Neutrophil (primary cell): Measurements from ENCODE around the gene PPP1R3G.
"Not testable (repeated sequence)": the region's sequence is repeated elsewhere in the genome, so short reads cannot be mapped to it uniquely, and the experiment has no call there.

Experiments
- H3K27ac ChIP-seq: fragments of 200-600 bp; sonication (generic); 2 replicates; pipeline ENCODE4 v1.5.1; 2016; ENCODE audit warnings: mild to moderate bottlenecking, moderate library complexity
- H3K27me3 ChIP-seq: fragments of 200-600 bp; sonication (generic); 2 replicates; pipeline ENCODE4 v1.6.0; 2016; ENCODE audit warnings: mild to moderate bottlenecking
- H3K36me3 ChIP-seq: fragments of 200-600 bp; sonication (generic); 2 replicates; pipeline ENCODE4 v1.5.1; 2017
- H3K4me1 ChIP-seq, 2 experiments: fragments of 200-600 bp in 1 of 2; sonication (generic) in 1 of 2; 1 replicate in 1 of 2; 2 replicates in 1 of 2; pipeline versions ENCODE4 v1.5.1 to v1.6.1; 2013 to 2016; ENCODE audit warnings: low read depth in 1 of 2, low read length in 1 of 2, mild to moderate bottlenecking in 1 of 2, moderate library complexity in 1 of 2; ENCODE audit not compliant: control insufficient read depth in 1 of 2, insufficient read depth in 1 of 2
- H3K4me3 ChIP-seq, 2 experiments: fragments of 200-600 bp in 1 of 2; sonication (generic) in 1 of 2; 1 replicate in 1 of 2; 2 replicates in 1 of 2; pipeline ENCODE4 v1.5.1; 2013 to 2016; ENCODE audit warnings: low read depth in 1 of 2, low read length in 1 of 2, mild to moderate bottlenecking in 1 of 2, moderate library complexity in 1 of 2
- H3K9me3 ChIP-seq: fragments of 200-600 bp; sonication (generic); 2 replicates; pipeline ENCODE4 v1.5.1; 2016
- TF ChIP-seq, protein P1 (sequence below): fragments of 200-600 bp; sonication (generic); IDR thresholded peaks from 2 replicates; pipeline ENCODE4 v1.5.1; 2016; ENCODE audit warnings: antibody characterized with exemption

Gene PPP1R3G

DNA sequence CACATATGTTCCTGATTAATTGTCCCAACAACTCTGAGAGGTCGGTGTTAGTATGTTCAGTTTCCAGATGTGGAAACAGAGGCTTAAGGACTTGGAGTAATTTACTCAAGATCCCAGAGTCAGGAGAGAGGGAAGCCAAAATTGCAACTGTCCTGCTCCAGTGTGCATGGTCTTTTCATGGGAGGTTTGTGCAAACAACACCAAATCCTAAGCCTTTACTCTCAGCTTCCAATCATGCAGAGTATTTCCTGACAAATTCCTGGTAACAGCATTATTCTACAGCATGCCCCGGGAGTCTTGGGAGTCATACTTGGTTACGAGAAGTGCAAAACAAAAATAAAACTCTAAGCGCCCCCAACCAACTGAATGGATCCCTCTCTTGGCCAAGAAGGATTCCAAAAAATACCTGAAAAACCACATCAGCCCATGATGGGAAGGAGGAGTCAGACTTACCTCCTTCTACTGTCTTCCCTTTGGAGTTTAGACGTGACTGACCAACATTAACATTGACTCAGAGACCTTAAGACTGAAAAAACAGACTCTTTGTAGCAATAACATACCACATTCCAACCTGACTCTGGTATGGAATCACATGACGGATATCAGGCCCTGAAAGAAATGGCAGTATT is 30.8 kb upstream of the PPP1R3G start:
- no peak overlapping the region for H3K4me3 ChIP-seq
- TF ChIP-seq, protein P1, sequence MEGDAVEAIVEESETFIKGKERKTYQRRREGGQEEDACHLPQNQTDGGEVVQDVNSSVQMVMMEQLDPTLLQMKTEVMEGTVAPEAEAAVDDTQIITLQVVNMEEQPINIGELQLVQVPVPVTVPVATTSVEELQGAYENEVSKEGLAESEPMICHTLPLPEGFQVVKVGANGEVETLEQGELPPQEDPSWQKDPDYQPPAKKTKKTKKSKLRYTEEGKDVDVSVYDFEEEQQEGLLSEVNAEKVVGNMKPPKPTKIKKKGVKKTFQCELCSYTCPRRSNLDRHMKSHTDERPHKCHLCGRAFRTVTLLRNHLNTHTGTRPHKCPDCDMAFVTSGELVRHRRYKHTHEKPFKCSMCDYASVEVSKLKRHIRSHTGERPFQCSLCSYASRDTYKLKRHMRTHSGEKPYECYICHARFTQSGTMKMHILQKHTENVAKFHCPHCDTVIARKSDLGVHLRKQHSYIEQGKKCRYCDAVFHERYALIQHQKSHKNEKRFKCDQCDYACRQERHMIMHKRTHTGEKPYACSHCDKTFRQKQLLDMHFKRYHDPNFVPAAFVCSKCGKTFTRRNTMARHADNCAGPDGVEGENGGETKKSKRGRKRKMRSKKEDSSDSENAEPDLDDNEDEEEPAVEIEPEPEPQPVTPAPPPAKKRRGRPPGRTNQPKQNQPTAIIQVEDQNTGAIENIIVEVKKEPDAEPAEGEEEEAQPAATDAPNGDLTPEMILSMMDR: no peak
- no peaks in the 10 kb centered on the region for H3K9me3 ChIP-seq
- no peak overlapping the region for H3K27ac ChIP-seq
- no peaks in the 10 kb centered on the region for H3K27me3 ChIP-seq
- H3K36me3 ChIP-seq: no peaks in the 10 kb centered on the region
- H3K4me1 ChIP-seq: peaks cover 0 to 5% of the 10 kb centered on the region in 2 experiments

DNA sequence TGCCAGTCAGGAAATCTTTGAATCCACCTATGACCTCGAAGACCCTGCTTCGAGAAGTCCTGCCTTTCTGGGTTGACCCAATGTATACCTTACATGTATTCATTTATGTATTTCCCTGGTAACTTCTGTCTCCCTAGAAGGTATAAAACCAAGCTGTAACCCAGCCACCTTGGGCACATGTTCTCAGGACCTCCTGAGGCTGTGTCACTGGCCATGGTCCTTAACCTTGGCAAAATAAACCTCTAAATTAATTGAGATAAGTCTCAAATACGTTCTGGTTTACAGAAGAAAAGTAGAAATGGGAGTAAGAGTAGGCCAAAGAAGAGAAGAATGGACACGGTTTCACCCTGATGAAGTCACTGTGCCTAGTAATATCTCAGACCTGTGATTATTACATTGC is 30.0 kb upstream of the PPP1R3G start:
- Histone ChIP-seq H3K4me3 (no peak overlapping the region), H3K36me3 (no peaks in the 10 kb centered on the region), H3K27ac (no peak overlapping the region), H3K9me3 (no peaks in the 10 kb centered on the region), H3K27me3 (no peaks in the 10 kb centered on the region), H3K4me1 (peaks cover 0 to 5% of the 10 kb centered on the region in 2 experiments)
- TF ChIP-seq, protein P1: no peak

DNA sequence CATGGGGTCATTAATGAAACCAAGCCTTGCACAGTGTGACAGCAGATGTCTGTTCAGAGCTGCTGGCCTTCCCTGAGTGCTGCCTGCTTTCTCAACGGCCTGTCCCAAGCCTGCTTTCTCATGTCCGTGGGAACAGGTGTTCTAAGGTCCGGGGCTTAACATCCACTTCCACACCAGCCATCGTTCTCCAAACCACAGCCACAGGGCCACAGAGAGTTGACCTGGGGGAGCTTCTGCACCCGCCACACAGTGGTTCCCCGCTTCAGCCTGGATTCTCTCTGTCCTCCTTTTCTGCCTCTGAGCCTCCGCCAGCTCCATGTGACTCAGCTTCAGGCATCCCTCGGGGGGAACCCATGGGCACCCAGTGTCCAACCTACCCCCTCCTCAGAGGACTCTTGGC is 26.9 kb upstream of the PPP1R3G start:
- Histone ChIP-seq H3K27ac (no peak overlapping the region), H3K9me3 (no peaks in the 10 kb centered on the region), H3K4me1 (peaks cover 0 to 5% of the 10 kb centered on the region in 2 experiments), H3K27me3 (no peaks in the 10 kb centered on the region), H3K4me3 (no peak overlapping the region), H3K36me3 (no peaks in the 10 kb centered on the region)
- TF ChIP-seq, protein P1: no peak

DNA sequence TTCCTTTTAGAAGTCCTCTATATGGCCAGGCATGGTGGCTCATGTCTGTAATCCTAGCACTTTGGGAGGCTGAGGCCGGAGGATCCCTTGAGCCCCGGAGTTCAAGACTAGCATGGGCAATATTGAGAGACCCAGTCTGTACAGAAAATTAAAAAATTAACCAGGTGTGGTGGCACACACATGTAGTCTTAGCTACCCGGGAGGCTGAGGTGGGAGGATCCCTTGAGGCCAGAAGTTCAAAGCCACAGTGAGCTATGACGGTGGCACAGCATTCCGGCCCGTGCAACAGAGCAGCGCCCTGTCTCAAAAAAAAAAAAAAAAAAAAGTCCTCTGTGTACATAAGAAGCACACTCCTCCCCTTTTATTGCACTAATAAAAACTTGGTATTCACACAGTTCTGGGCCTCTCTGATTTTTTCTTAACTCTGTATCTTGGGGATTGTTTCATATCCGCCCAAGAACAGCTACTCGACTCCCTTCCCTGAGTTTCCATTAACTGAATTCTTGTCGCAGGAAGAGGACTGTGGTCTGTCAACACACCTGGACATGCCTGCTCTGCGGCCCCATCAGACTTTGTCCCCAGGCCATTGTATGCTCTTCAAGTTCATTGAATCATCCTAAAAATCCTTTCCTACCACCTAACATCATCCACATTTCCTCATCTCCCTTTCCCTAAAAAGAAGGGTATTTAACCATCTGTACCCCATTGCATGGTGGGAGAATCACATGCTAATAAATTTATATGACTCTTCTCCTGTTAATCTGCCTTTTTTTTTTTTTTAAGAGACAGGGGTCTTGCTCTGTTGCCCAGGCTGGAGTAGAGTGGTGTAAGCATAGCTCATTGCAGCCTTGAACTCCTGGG is 25.9 kb upstream of the PPP1R3G start:
- H3K27me3 ChIP-seq: no peaks in the 10 kb centered on the region
- no peaks in the 10 kb centered on the region for H3K36me3 ChIP-seq
- no peaks in the 10 kb centered on the region for H3K9me3 ChIP-seq
- TF ChIP-seq, protein P1: no peak
- no peak overlapping the region for H3K27ac ChIP-seq
- no peak overlapping the region for H3K4me3 ChIP-seq
- H3K4me1 ChIP-seq: peaks cover 0 to 5% of the 10 kb centered on the region in 2 experiments

DNA sequence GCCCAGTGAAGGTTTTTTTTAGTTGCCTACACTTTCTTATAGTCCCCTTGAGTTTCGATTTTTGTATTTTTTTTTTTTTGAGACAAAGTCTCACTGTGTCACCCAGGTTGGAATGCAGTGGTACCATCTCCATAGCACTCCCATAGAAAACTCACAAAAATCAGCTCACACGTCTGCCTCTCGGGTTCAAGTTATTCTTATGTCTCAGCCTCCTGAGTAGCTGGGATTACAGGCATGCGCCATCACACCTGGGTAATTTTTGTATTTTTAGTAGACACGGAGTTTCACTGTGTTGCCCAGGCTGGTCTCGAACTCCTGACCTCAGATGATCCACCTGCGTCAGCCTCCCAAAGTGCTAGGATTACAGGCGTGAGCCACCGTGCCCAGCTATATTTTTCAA is 24.7 kb upstream of the PPP1R3G start:
- not testable (repeated sequence) for H3K36me3 ChIP-seq, H3K27ac ChIP-seq, H3K27me3 ChIP-seq, H3K4me3 ChIP-seq, H3K9me3 ChIP-seq, H3K4me1 ChIP-seq

DNA sequence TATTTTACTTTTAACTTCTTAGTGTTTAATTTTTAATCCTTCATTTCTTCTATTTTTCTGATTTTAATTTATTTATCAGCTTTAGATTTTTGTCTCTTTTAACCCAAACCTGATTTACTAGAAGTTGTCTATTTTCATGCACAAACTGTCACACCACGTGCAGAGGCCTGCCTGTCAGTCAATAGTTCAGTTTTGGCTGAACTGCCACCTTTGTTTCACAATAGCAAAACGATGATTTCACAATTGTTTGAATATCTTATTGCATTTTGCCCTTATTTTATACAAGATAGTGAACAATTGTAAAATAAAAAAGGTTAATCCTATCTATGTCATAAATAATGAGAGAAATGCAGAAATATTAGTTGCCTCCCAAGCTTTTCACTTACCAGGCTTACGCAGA is 24.0 kb upstream of the PPP1R3G start:
- Histone ChIP-seq H3K9me3 (no peaks in the 10 kb centered on the region), H3K4me3 (no peak overlapping the region), H3K4me1 (peaks cover 0 to 5% of the 10 kb centered on the region in 2 experiments), H3K27ac (no peak overlapping the region), H3K36me3 (no peaks in the 10 kb centered on the region), H3K27me3 (no peaks in the 10 kb centered on the region)
- TF ChIP-seq, protein P1: no peak
